NCI-H1930 (cell line): ENCODE results near the gene RAB3A.
"Not testable (repeated sequence)": the region's sequence is repeated elsewhere in the genome, so short reads cannot be mapped to it uniquely, and the experiment has no call there.

Experiments used
- DNase-seq, 2 experiments: peaks; one replicate each; lab custom pipeline; 2025; lab: John Stamatoyannopoulos, UW

The RAB3A gene

GRCh38 chr19:18168673-18169381, 35.0 kb downstream of the RAB3A start:
- DNase-seq: no peak

DNA sequence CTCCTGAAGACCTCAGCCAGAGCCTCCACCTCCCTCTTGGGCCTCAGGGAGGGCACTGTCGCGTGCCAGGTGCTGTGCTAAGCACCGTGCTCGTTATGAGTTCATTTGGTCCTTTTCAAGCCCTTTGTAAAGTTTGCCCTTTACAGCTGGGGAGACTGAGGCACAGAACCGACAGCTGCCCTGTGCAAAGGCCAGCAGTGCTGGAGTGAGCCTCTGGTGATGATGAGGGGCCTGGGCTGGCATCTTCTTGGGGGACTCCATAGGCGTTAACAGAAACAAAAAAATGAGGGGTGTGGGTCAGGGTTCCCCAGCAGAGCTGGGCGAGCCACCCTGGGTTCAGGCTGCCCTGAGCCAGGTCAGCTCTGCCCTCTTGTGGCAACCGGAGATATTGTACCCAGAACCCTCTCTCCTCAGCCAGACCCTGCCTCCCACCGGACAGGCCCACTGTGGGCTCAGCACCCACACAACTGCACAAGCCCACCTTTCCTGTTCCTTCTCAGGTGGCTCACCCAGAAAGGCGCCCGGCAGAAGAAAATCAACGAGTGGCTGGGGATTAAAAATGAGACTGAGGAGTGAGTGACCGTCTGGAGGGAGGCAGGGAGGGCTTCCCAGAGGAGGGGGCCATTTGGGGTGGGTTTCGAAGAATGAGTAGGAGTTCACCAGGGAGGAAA, 35.7 kb downstream of the RAB3A start:
- DNase-seq: no peak

DNA sequence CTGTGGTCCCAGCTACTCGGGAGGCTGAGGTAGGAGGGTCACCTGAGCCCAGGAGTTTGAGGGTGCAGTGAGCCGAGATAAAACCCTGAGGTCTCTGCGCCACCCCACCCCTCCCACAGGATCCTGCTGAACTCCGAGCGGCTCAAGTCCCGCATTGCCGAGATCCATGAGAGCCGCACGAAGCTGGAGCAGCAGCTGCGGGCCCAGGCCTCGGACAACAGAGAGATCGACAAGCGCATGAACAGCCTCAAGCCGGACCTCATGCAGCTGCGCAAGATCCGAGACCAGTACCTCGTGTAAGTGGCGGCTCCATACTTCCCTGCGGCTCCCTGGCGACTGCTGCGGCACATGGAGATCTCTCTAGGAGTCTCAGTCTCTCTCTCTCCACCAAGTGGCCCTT, 36.8 kb downstream of the RAB3A start:
- DNase-seq: no peak

- DNase-seq: no peak
These were observed 37.9 kb downstream of the RAB3A start for GRCh38 chr19:18165794-18166544.

DNA sequence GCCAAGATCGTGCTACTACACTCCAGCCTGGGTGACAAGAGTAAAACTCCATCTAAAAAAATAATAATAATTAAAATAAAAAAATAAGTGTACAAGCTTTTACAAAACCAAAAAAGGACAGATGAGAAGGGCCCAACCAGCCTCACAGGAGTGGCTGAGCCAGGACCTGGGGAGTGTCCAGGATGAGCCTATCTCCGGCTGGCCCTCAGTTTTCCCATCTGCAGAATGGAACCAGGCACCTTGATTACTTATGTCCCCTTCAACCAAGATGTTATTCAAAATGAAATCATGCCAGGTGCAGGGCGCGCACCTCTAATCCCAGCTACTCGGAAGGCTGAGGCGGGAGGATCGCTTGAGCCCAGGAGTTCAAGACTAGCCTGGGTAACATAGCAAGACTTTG, 39.8 kb downstream of the RAB3A start:
- DNase-seq: no peak

GRCh38 chr19:18161636-18162002, 42.2 kb downstream of the RAB3A start:
- no peak for DNase-seq

DNA sequence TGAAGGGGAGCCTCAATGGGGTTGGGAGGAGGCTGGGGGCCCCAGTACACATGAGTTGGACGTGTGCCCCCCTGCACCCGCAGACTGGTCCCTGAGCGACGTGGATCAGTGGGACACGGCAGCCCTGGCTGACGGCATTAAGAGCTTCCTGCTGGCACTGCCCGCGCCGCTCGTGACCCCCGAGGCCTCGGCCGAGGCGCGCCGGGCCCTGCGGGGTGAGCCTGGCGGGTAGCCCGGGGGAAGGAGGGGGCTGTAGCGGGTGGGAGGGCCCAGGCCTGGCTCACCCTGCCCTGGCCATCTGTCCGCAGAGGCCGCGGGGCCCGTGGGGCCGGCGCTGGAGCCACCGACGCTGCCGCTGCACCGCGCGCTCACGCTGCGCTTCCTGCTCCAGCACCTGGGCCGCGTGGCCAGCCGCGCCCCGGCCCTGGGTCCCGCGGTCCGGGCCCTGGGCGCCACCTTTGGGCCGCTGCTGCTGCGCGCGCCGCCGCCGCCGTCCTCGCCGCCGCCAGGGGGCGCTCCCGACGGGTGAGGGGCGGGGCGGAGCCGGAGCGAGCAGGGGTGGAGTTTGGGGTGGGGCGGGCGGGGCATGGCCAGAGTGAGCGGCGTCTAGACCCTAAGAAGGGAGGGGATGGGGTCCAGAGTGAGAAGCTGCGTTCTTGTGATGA, 42.7 kb downstream of the RAB3A start:
- DNase-seq: peak; percentile 19 to 65

- no peak for DNase-seq
These were observed 43.3 kb downstream of the RAB3A start for GRCh38 chr19:18160493-18160970.

DNA sequence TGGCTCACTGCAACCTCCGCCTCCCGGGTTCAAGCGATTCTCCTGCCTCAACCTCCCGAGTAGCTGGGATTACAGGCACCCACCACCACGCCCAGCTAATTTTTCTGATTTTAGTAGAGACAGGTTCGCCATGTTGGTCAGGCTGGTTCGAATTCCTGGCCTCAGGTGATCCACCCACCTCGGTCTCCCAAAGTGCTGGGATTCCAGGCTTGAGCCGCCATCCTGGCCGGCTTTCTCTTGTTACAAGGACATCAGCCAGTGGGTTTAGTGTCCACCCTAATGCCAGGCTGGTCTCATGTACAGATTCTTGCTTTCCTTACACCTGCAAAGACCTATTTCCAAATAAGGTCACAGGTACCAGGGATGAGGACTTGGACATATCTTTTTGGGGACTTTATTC, 44.0 kb downstream of the RAB3A start:
- no peak for DNase-seq

- DNase-seq: not testable (repeated sequence)
These were observed 44.7 kb downstream of the RAB3A start for GRCh38 chr19:18159059-18159616.

- no peak for DNase-seq
These were observed 45.4 kb downstream of the RAB3A start for GRCh38 chr19:18158467-18158866.

GRCh38 chr19:18157465-18158063, 46.3 kb downstream of the RAB3A start:
- peak in 1 of 2 experiments; percentile 10 for DNase-seq

DNA sequence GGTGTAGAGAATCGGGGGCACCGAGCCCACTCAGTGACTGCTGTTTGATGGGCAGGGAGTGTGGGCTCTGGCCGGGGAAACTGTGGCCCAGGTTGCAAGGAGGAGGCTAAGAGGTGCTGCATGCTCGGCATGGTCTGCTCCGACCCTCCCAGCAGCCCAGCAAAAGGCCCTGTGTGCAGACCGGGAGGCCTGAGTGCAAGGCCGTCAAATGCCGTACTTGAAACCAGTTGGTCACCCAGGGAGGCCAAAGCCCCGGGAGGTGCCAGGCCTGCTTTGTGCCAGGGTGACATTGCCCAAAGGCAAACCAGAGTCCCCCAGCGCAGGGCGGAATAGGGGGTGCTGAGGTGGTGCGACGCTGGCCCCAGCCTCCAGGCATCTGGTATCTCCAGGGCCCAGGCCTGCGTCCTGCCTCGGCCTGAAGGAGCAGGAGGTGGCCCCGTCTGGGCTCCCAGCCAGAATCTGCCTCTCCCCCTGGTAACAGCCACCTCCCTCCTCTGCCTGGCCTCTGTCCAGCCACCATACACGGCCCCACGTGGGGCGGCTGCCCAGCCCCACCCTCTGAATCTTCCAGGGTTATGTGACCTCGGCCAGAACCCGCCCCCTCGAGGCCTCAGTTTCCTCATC, 46.9 kb downstream of the RAB3A start:
- DNase-seq: no peak

DNA sequence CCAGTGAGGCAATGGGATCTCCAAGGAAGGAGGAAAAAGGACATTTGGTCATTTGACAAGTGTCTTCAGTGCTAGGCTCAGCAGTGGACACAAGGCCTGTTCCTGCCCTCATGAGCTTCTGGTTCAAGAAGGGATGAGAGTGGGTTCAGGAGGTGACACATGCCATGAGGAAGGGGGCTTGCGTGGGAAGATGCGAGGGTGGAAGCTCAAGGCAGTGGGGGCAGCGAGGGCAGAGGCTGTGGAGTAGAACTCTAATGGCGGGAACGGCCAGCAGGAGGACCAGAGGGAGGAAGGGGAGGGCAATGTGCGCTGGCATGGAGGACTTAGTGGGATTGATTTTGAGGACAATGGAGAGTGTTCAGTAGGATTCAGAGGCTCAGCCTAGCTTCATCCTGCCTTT, 47.6 kb downstream of the RAB3A start:
- no peak for DNase-seq

DNA sequence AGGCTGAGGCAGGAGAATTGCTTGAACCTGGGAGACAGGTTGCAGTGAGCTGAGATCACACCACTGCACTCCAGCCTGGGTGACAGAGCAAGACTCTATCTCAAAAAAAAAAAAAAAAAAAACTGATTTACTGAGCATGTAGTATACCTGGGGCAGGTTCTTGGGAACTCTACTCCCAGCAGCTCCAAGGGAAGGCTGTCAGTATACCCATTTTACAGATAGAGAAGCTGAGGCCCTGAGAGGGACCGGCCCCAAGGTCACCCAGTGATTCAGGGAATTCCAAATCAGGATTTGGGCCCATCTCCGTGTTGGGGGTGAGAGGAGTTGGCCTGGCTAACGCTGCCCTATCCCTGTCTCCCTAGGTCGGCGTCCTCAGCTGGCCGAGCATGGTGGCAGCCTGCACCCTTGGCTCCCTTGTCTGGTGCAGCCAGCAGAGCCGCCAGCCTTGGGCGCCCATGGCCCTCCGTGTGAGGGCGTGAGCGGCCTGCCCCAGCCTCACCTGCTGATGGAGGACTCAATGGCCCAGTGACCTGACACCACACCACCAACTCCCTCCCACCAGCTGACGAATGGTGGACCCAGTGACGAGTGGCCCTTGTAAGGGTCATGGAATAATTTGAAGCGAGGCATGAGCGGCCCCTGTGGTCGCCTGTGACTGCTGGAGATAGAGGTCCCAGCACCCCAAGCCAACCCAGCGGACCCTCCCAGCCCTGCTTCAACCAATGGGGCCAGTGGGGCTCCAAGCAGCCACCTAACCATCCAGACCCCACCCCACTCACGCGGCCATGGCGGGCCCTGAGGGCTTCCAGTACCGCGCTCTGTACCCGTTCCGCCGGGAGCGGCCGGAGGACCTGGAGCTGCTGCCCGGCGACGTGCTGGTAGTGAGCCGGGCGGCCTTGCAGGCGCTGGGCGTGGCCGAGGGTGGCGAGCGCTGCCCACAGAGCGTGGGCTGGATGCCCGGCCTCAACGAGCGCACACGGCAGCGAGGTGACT, 48.5 kb downstream of the RAB3A start:
- DNase-seq: no peak

DNA sequence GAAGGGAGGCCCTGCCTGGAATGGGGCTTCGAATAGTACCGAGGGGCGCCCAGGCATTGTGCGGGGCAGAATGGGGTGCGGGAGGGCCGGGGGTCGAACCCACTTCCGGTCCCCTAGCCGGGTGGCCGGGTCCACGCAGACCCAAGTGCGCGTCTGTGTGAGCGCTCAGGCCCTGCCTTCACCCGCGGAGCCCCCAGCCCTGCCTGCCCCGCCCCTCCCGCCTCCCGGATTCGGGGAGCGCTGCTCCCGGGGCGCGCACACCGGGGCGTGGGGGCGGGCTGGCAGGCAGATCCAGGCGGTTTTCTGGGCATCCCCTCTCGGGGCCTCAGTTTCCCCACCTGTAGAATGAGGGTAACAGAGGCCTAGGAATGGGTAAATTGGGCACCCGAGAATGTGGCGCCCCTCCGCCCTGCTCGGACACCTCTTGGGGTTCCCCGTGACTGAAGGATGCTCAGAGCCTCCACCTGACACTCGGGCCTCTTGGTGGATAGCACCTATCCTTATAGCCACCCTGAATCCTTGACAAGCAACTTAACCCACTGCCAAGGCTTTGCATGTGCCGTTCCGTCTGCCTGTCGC, 50.2 kb downstream of the RAB3A start:
- DNase-seq: no peak

DNA sequence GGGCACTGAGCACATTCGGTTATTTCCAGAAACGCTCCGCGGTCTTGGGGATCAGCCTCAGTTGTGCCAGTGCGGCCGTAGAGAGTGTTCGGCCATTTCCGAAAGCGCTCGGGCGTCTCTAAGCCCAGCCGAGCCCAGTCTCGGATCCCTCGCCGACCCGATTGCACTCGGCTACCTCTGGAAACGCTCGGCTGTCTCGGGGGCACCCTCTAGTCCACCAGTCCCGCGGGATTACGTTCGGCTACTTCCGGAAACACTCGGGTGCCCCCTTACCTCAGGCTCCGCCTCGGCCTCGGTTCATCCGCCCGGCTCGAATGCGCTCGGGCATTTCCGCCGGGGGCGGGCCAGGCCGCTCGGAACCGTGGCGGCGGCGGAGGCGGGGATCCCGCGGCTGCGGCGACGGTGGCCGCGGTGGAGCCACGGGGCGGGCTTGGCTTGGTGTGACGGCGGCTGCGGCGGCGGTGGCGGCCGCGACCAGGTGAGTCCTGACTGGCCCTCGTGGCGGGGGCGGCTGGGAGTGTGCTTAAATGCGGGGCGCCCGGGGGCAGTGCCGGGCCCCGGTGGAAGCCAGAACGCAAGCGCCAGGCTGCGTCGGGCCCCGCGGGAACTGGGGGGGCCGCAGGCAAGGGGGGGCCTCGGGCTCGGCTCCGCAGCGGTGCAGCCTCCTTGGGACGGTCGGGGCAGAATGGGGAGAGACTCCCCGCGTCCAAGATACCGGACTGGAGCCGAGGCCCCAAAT, 50.9 kb downstream of the RAB3A start, which contains the start of gene PIK3R2:
PIK3R2 (plus strand) TSS at position 347 of the 739 bp plus-strand sequence. CDS start 2,717 bp downstream, outside the sequence.
- peak; percentile 96 to 98 for DNase-seq

GRCh38 chr19:18152442-18152816, 51.4 kb downstream of the RAB3A start:
- DNase-seq: peak; percentile 87 to 91
